ENCODE data around the gene WDR7. TPM values are rescaled to one million over a fixed set of nuclear protein-coding genes. Genes with fewer than 3 reads are reported as not detected.

WDR7 gene
- total and polyA plus RNA-seq, 4 donors = 3.7 to 42.7 (median 19.0) TPM

- WGBS, 2 donors = 96 to 99% methylated on average over 3 of the region's 3 CpGs
- Histone ChIP-seq H3K9ac (ENCODE audit: insufficient read depth in 1 of 2, low read length in 2 of 2) (no peak overlapping the region), H3K9me3 (ENCODE audit: control insufficient read depth in 4 of 4, insufficient read depth in 3 of 4, low read length in 3 of 4) (peaks cover 0 to 2% (median 0%) of the 10 kb centered on the region in 4 donors), H3K4me3 (no peak overlapping the region), H3K27me3 (ENCODE audit: control insufficient read depth in 3 of 3, insufficient read depth in 3 of 3, low read length in 2 of 3) (no peaks in the 10 kb centered on the region), H3K27ac (ENCODE audit: low read depth in 1 of 2, low read length in 1 of 2) (no peak overlapping the region), H3K4me1 (ENCODE audit: control insufficient read depth in 5 of 5, insufficient read depth in 5 of 5, low read length in 5 of 5) (no peaks in the 10 kb centered on the region), H3K36me3 (ENCODE audit: control insufficient read depth in 4 of 4, insufficient read depth in 4 of 4, low read length in 4 of 4) (peaks cover 0 to 3% (median 1%) of the 10 kb centered on the region in 4 donors)
- ATAC-seq (ENCODE audit: insufficient read depth, low FRiP score) (no peak), DNase-seq (no peak)
- no peak for TF ChIP-seq CTCF (IDR thresholded peaks at IDR 0.05; ENCODE audit: control extremely low read depth, extremely low read depth)
Observed at GRCh38 chr18:56728741-56729140, 77.6 kb downstream of the WDR7 start.

DNA sequence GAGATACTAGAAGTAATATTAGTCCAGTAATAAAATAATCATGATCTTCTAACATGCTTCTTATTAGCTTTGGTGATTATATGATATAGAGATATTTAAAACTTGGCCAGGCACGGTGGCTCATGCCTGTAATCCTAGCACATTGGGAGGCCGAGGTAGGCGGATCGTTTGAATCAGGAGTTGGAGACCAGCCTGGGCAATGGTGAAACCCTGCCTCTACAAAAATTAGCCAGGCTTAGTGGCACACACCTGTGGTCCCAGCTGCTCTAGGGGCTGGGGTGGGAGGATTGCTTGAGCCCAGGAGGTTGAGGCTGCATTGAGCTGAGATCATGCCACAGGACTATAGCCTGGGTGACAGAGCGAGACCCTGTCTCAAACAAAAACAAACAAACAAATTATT lies 87.0 kb downstream of the WDR7 start:
- no peak overlapping the region for H3K4me3 ChIP-seq
- TF ChIP-seq CTCF (IDR thresholded peaks at IDR 0.05; ENCODE audit: control extremely low read depth, extremely low read depth) = no peak
- no peak overlapping the region for H3K9ac ChIP-seq (ENCODE audit: insufficient read depth in 1 of 2, low read length in 2 of 2)
- ATAC-seq (ENCODE audit: insufficient read depth, low FRiP score) = no peak
- no peaks in the 10 kb centered on the region for H3K27me3 ChIP-seq (ENCODE audit: control insufficient read depth in 3 of 3, insufficient read depth in 3 of 3, low read length in 2 of 3)
- peaks cover 0 to 3% (median 0%) of the 10 kb centered on the region in 5 donors for H3K4me1 ChIP-seq (ENCODE audit: control insufficient read depth in 5 of 5, insufficient read depth in 5 of 5, low read length in 5 of 5)
- no peak overlapping the region for H3K27ac ChIP-seq (ENCODE audit: low read depth in 1 of 2, low read length in 1 of 2)
- no peaks in the 10 kb centered on the region for H3K9me3 ChIP-seq (ENCODE audit: control insufficient read depth in 4 of 4, insufficient read depth in 3 of 4, low read length in 3 of 4)
- no peaks in the 10 kb centered on the region for H3K36me3 ChIP-seq (ENCODE audit: control insufficient read depth in 4 of 4, insufficient read depth in 4 of 4, low read length in 4 of 4)
- 95 to 96% methylated on average over 5 of the region's 5 CpGs for WGBS, 2 donors
- DNase-seq = no peak

- Histone ChIP-seq H3K27ac (ENCODE audit: low read depth in 1 of 2, low read length in 1 of 2) (no peak overlapping the region), H3K9ac (ENCODE audit: insufficient read depth in 1 of 2, low read length in 2 of 2) (no peak overlapping the region), H3K36me3 (ENCODE audit: control insufficient read depth in 4 of 4, insufficient read depth in 4 of 4, low read length in 4 of 4) (peaks cover 0 to 2% (median 0%) of the 10 kb centered on the region in 4 donors), H3K27me3 (ENCODE audit: control insufficient read depth in 3 of 3, insufficient read depth in 3 of 3, low read length in 2 of 3) (no peaks in the 10 kb centered on the region), H3K9me3 (ENCODE audit: control insufficient read depth in 4 of 4, insufficient read depth in 3 of 4, low read length in 3 of 4) (no peaks in the 10 kb centered on the region), H3K4me1 (ENCODE audit: control insufficient read depth in 5 of 5, insufficient read depth in 5 of 5, low read length in 5 of 5) (peaks cover 0 to 3% (median 0%) of the 10 kb centered on the region in 5 donors), H3K4me3 (no peak overlapping the region)
- no peak for ATAC-seq (ENCODE audit: insufficient read depth, low FRiP score)
- no peak for TF ChIP-seq CTCF (IDR thresholded peaks at IDR 0.05; ENCODE audit: control extremely low read depth, extremely low read depth)
- 98 to 100% methylated on average over 2 of the region's 2 CpGs for WGBS, 2 donors
- DNase-seq = no peak
Observed at GRCh38 chr18:56739731-56740130, 88.6 kb downstream of the WDR7 start.

DNA sequence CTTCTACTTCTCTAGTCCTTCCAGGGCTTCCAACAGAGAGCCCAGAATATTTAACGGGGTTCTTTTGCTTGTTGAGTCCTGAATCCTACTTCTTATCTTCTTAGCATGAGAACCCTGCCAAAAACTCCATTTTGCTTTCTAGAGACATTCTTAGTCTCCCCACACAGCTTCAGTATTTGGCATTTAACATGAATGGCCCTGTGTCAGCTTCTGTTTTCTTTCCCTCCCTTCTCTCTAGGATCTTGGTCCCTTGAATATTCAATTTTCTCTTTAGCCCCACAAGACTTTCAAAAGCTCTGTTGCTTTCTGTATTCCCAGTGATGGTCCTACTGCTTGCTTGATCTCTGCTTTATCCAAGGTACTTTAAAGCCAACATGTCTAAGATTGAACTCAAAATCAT lies 89.5 kb downstream of the WDR7 start:
- no peak for ATAC-seq (ENCODE audit: insufficient read depth, low FRiP score)
- peaks cover 0 to 5% (median 0%) of the 10 kb centered on the region in 4 donors for H3K36me3 ChIP-seq (ENCODE audit: control insufficient read depth in 4 of 4, insufficient read depth in 4 of 4, low read length in 4 of 4)
- H3K9ac ChIP-seq (ENCODE audit: insufficient read depth in 1 of 2, low read length in 2 of 2) = no peak overlapping the region
- H3K9me3 ChIP-seq (ENCODE audit: control insufficient read depth in 4 of 4, insufficient read depth in 3 of 4, low read length in 3 of 4) = no peaks in the 10 kb centered on the region
- no peak overlapping the region for H3K27ac ChIP-seq (ENCODE audit: low read depth in 1 of 2, low read length in 1 of 2)
- H3K4me3 ChIP-seq = no peak overlapping the region
- TF ChIP-seq CTCF (IDR thresholded peaks at IDR 0.05; ENCODE audit: control extremely low read depth, extremely low read depth) = no peak
- 76 to 82% methylated on average over 1 of the region's 1 CpG for WGBS, 2 donors
- H3K4me1 ChIP-seq (ENCODE audit: control insufficient read depth in 5 of 5, insufficient read depth in 5 of 5, low read length in 5 of 5) = peaks cover 0 to 6% (median 0%) of the 10 kb centered on the region in 5 donors
- DNase-seq = no peak
- H3K27me3 ChIP-seq (ENCODE audit: control insufficient read depth in 3 of 3, insufficient read depth in 3 of 3, low read length in 2 of 3) = no peaks in the 10 kb centered on the region

Measured in lung (tissue), 12 donors.